Measurements from ENCODE around the gene MS4A15. TPM values are rescaled to one million over a fixed set of nuclear protein-coding genes. Genes with fewer than 3 reads are reported as not detected.

MS4A15 gene
- total RNA-seq, 3 donors from 2014 or later (not counting 1 experiment from before 2014, with no cell fraction given), result not detected

GRCh38 chr11:60719391-60719790, 37.3 kb upstream of the MS4A15 start:
- Mint-ChIP-seq H3K27ac (no peak overlapping the region), H3K4me1 (no peaks in the 10 kb centered on the region), H3K4me3 (no peak overlapping the region), H3K36me3 (no peaks in the 10 kb centered on the region), H3K9me3 (no peaks in the 10 kb centered on the region), H3K27me3 (ENCODE audit: low read depth in 2 of 2) (peaks cover 8 to 9% of the 10 kb centered on the region in 2 donors)
- ATAC-seq (no peak), DNase-seq (no peak)
- no peaks in the 10 kb centered on the region for H3K36me3 ChIP-seq (ENCODE audit: control insufficient read depth, insufficient read depth, low read length)
- intact Hi-C loops (cut with micrococcal nuclease), result no loop called here
- WGBS (ENCODE audit: insufficient coverage), result 94% methylated on average over 4 of the region's 4 CpGs
- H3K27me3 ChIP-seq (ENCODE audit: control insufficient read depth, insufficient read depth, low read length), result no peaks in the 10 kb centered on the region
- H3K27ac ChIP-seq (ENCODE audit: low read length), result no peak overlapping the region
- H3K9me3 ChIP-seq (ENCODE audit: control insufficient read depth, insufficient read depth, low read length), result no peaks in the 10 kb centered on the region
- H3K4me1 ChIP-seq (ENCODE audit: control insufficient read depth, insufficient read depth, low read length), result no peaks in the 10 kb centered on the region
- H3K4me3 ChIP-seq (ENCODE audit: low read length), result no peak overlapping the region
- TF ChIP-seq CTCF (IDR thresholded peaks at IDR 0.05), result no peak

- Histone ChIP-seq H3K27me3 (ENCODE audit: control insufficient read depth, insufficient read depth, low read length) (no peaks in the 10 kb centered on the region), H3K9me3 (ENCODE audit: control insufficient read depth, insufficient read depth, low read length) (no peaks in the 10 kb centered on the region), H3K36me3 (ENCODE audit: control insufficient read depth, insufficient read depth, low read length) (no peaks in the 10 kb centered on the region), H3K4me1 (ENCODE audit: control insufficient read depth, insufficient read depth, low read length) (no peaks in the 10 kb centered on the region), H3K27ac (ENCODE audit: low read length) (no peak overlapping the region), H3K4me3 (ENCODE audit: low read length) (no peak overlapping the region)
- H3K4me1 Mint-ChIP-seq, result no peaks in the 10 kb centered on the region
- H3K36me3 Mint-ChIP-seq, result no peaks in the 10 kb centered on the region
- TF ChIP-seq CTCF (IDR thresholded peaks at IDR 0.05), result no peak
- H3K27ac Mint-ChIP-seq, result no peak overlapping the region
- no peak overlapping the region for H3K4me3 Mint-ChIP-seq
- peaks cover 7 to 8% of the 10 kb centered on the region in 2 donors for H3K27me3 Mint-ChIP-seq (ENCODE audit: low read depth in 2 of 2)
- no peak for ATAC-seq
- DNase-seq, result no peak
- no peaks in the 10 kb centered on the region for H3K9me3 Mint-ChIP-seq
- 82% methylated on average over 6 of the region's 6 CpGs for WGBS (ENCODE audit: insufficient coverage)
- intact Hi-C loops (cut with micrococcal nuclease), result no loop called here
Measured at GRCh38 chr11:60720460-60720859, 36.2 kb upstream of the MS4A15 start.

GRCh38 chr11:60724420-60724819, 32.2 kb upstream of the MS4A15 start, which contains the start of gene MS4A18:
Gene MS4A18 (plus strand): TSS chr11:60724720.
- Histone ChIP-seq H3K4me1 (ENCODE audit: control insufficient read depth, insufficient read depth, low read length) (no peaks in the 10 kb centered on the region), H3K36me3 (ENCODE audit: control insufficient read depth, insufficient read depth, low read length) (no peaks in the 10 kb centered on the region), H3K9me3 (ENCODE audit: control insufficient read depth, insufficient read depth, low read length) (no peaks in the 10 kb centered on the region), H3K27ac (ENCODE audit: low read length) (no peak within 1 kb of the TSS), H3K4me3 (ENCODE audit: low read length) (no peak within 1 kb of the TSS), H3K27me3 (ENCODE audit: control insufficient read depth, insufficient read depth, low read length) (no peaks in the 10 kb centered on the region)
- Mint-ChIP-seq H3K9me3 (no peaks in the 10 kb centered on the region), H3K36me3 (no peaks in the 10 kb centered on the region), H3K27ac (no peak within 1 kb of the TSS), H3K27me3 (ENCODE audit: low read depth in 2 of 2) (peaks cover 7 to 22% of the 10 kb centered on the region in 2 donors), H3K4me3 (no peak within 1 kb of the TSS), H3K4me1 (no peaks in the 10 kb centered on the region)
- WGBS (ENCODE audit: insufficient coverage), result 86% methylated on average over 3 of the region's 3 CpGs
- DNase-seq, result no peak
- no peak for ATAC-seq
- no peak for TF ChIP-seq CTCF (IDR thresholded peaks at IDR 0.05)
- intact Hi-C loops (cut with micrococcal nuclease), result no loop called here

GRCh38 chr11:60725592-60725991, 31.1 kb upstream of the MS4A15 start:
- no peaks in the 10 kb centered on the region for H3K27me3 ChIP-seq (ENCODE audit: control insufficient read depth, insufficient read depth, low read length)
- DNase-seq (no peak), ATAC-seq (no peak)
- Mint-ChIP-seq H3K9me3 (no peaks in the 10 kb centered on the region), H3K36me3 (no peaks in the 10 kb centered on the region), H3K4me3 (no peak overlapping the region), H3K4me1 (no peaks in the 10 kb centered on the region), H3K27ac (no peak overlapping the region), H3K27me3 (ENCODE audit: low read depth in 2 of 2) (peaks cover 7 to 22% of the 10 kb centered on the region in 2 donors)
- no peaks in the 10 kb centered on the region for H3K4me1 ChIP-seq (ENCODE audit: control insufficient read depth, insufficient read depth, low read length)
- TF ChIP-seq CTCF (IDR thresholded peaks at IDR 0.05), result no peak
- H3K9me3 ChIP-seq (ENCODE audit: control insufficient read depth, insufficient read depth, low read length), result no peaks in the 10 kb centered on the region
- WGBS (ENCODE audit: insufficient coverage), result 67% methylated on average over 1 of the region's 1 CpG
- H3K4me3 ChIP-seq (ENCODE audit: low read length), result no peak overlapping the region
- H3K27ac ChIP-seq (ENCODE audit: low read length), result no peak overlapping the region
- H3K36me3 ChIP-seq (ENCODE audit: control insufficient read depth, insufficient read depth, low read length), result no peaks in the 10 kb centered on the region
- intact Hi-C loops (cut with micrococcal nuclease), result no loop called here
